HepG2 (cell line): ENCODE data around the gene TLCD3A. TPM values are rescaled to one million over a fixed set of nuclear protein-coding genes. Genes with fewer than 3 reads are reported as not detected.

ENCODE experiments used
- ATAC-seq: fragments of 200-7000 bp; cut with Tn5 transposase; 3 replicates; pipeline ENCODE4 v1.9.1; 2020; ENCODE audit warnings: mild to moderate bottlenecking, moderate library complexity
- BruUV-seq: library from RNA; stranded (reverse); fragments of 400-500 nt; replicated peaks from 2 replicates; lab custom pipeline; 2021; lab: Mats Ljungman, UMichigan
- CTCF ChIA-PET: fragments of 300-600 bp; formaldehyde crosslinking; extraction: SDS; loops from one replicate; lab custom pipeline; 2021; ENCODE audit warnings: low total read pairs, inconsistent platforms, low intra/inter-chr PET ratio; lab: Yijun Ruan, JAX
- POLR2A ChIA-PET: fragments of 350-600 bp; sonication (Branson Sonifier 250); formaldehyde crosslinking; loops from one replicate; lab custom pipeline; 2020; ENCODE audit warnings: antibody characterized with exemption, inconsistent platforms; lab: Yijun Ruan, JAX
- DNase-seq: peaks from one replicate; pipeline ENCODE4 v3.0.0-alpha.2; 2015; ENCODE audit warnings: low spot score
- FAIRE-seq: peaks from 3 replicates; lab custom pipeline; 2011; peaks lifted over from hg19 to GRCh38; lab: Jason Lieb, UNC
- H2AFZ ChIP-seq: one replicate; pipeline ENCODE4 v1.6.1; 2011; ENCODE audit warnings: low read length, inconsistent platforms
- H3K27ac ChIP-seq: fragments of 300-600 bp; 3 replicates; pipeline ENCODE4 v1.8.0; 2011; ENCODE audit warnings: mixed run types, mild to moderate bottlenecking, mixed read lengths, low read length, inconsistent platforms; ENCODE audit not compliant: insufficient read depth; ENCODE audit errors: extremely low read length
- H3K27me3 ChIP-seq, 2 experiments: fragments of 200-600 bp in 1 of 2; 2 replicates in 1 of 2; 3 replicates in 1 of 2; pipeline versions ENCODE4 v1.6.0 to v1.8.0; 2011; ENCODE audit warnings: low read length in 2 of 2, mild to moderate bottlenecking in 2 of 2, moderate library complexity in 2 of 2, inconsistent platforms in 1 of 2; ENCODE audit not compliant: insufficient read depth in 2 of 2, control insufficient read depth in 1 of 2
- H3K36me3 ChIP-seq, 2 experiments: fragments of 200-600 bp in 1 of 2; replicated peaks in 1 of 2; 2 replicates in 1 of 2; 3 replicates in 1 of 2; pipeline versions ENCODE4 v1.5.1 to v1.8.0; 2011; ENCODE audit warnings: low read length in 2 of 2, inconsistent platforms in 1 of 2; ENCODE audit not compliant: insufficient read depth in 2 of 2, control insufficient read depth in 1 of 2
- H3K4me1 ChIP-seq: 2 replicates; pipeline ENCODE4 v1.5.1; 2012; ENCODE audit warnings: low read length, inconsistent platforms; ENCODE audit not compliant: insufficient read depth
- H3K4me2 ChIP-seq: 2 replicates; pipeline ENCODE4 v1.6.0; 2011; ENCODE audit warnings: low read depth, low read length, inconsistent platforms
- H3K4me3 ChIP-seq, 3 experiments: fragments of 200-600 bp in 1 of 3; sonication (generic), shearing (Covaris generic) in 1 of 3; replicated peaks in 1 of 3; 2 replicates each; pipeline ENCODE4 v1.5.1; 2011 to 2016; ENCODE audit warnings: low read length in 3 of 3, inconsistent platforms in 2 of 3, low read depth in 2 of 3, mild to moderate bottlenecking in 2 of 3, control low read depth in 1 of 3, mixed read lengths in 1 of 3; ENCODE audit not compliant: insufficient read depth in 1 of 3
- H3K79me2 ChIP-seq: one replicate; pipeline ENCODE4 v1.6.1; 2011; ENCODE audit warnings: low read length, inconsistent platforms; ENCODE audit not compliant: insufficient read depth
- H3K9ac ChIP-seq: 2 replicates; pipeline ENCODE4 v1.6.0; 2011; ENCODE audit warnings: mild to moderate bottlenecking, low read depth, low read length, inconsistent platforms; ENCODE audit not compliant: insufficient read depth
- H3K9me3 ChIP-seq: 2 replicates; pipeline ENCODE4 v1.5.1; 2012; ENCODE audit warnings: mild to moderate bottlenecking, low read length
- H4K20me1 ChIP-seq: 2 replicates; pipeline ENCODE4 v1.6.0; 2011; ENCODE audit warnings: inconsistent platforms, mild to moderate bottlenecking, low read length, moderate library complexity; ENCODE audit not compliant: insufficient read depth
- GPN1 ChIP-seq: sonication (generic); formaldehyde crosslinking; IDR thresholded peaks from 2 replicates; pipeline ENCODE4 v1.5.1; 2020; ENCODE audit warnings: missing genetic modification reagents, borderline replicate concordance
- HDAC1 ChIP-seq: sonication (generic); formaldehyde crosslinking; IDR thresholded peaks from 2 replicates; pipeline ENCODE4 v1.5.1; 2020; ENCODE audit warnings: mild to moderate bottlenecking, missing genetic modification reagents
- HMG20A ChIP-seq: IDR thresholded peaks from 2 replicates; pipeline ENCODE4 v1.6.1; 2016; ENCODE audit warnings: borderline replicate concordance
- KDM2A ChIP-seq: sonication (generic); formaldehyde crosslinking; IDR thresholded peaks from 2 replicates; pipeline ENCODE4 v1.4.0; 2020; ENCODE audit warnings: low read depth, missing genetic modification reagents, borderline replicate concordance
- KLF15 ChIP-seq: sonication (generic); formaldehyde crosslinking; IDR thresholded peaks from 2 replicates; pipeline ENCODE4 v1.8.1; 2023; ENCODE audit warnings: borderline replicate concordance, mild to moderate bottlenecking, inconsistent platforms, missing genetic modification reagents, mixed read lengths
- NFYB ChIP-seq: sonication (generic); formaldehyde crosslinking; IDR thresholded peaks from 2 replicates; pipeline ENCODE4 v1.4.0; 2020; ENCODE audit warnings: missing genetic modification reagents
- SP2 ChIP-seq: sonication (generic); formaldehyde crosslinking; IDR thresholded peaks from 2 replicates; pipeline ENCODE4 v1.5.1; 2020; ENCODE audit warnings: mild to moderate bottlenecking, missing genetic modification reagents
- U2AF1 ChIP-seq: fragments of 200-400 bp; formaldehyde crosslinking; optimal IDR thresholded peaks from 2 replicates; pipeline ENCODE3; 2017; ENCODE audit warnings: mild to moderate bottlenecking, low read depth, low read length
- ZNF350 ChIP-seq: sonication (generic); formaldehyde crosslinking; IDR thresholded peaks from 2 replicates; pipeline ENCODE4 v1.4.0; 2020; ENCODE audit warnings: mild to moderate bottlenecking, low read depth, missing genetic modification reagents, borderline replicate concordance
- ZNF766 ChIP-seq: sonication (generic); formaldehyde crosslinking; IDR thresholded peaks from 2 replicates; pipeline ENCODE4 v1.5.0; 2020; ENCODE audit warnings: missing genetic modification reagents, borderline replicate concordance
- ZNF839 ChIP-seq: sonication (generic); formaldehyde crosslinking; IDR thresholded peaks from 2 replicates; pipeline ENCODE4 v1.4.0; 2020; ENCODE audit warnings: missing genetic modification reagents, mild to moderate bottlenecking, borderline replicate concordance
- WGBS: methylation state at CpG from one replicate; pipeline ENCODE4 v1.1.6; 2017; ENCODE audit warnings: low lambda C conversion rate; 5-methylcytosine and 5-hydroxymethylcytosine counted together
- in situ Hi-C: cut with HindIII; loops from 2 replicates; pipeline ENCODE4 v1.10.0; 2017; ENCODE audit warnings: low pct_unique_long_range_greater_than_20kb; ENCODE audit not compliant: extremely low pct_ligation_motif_present
- intact Hi-C: fragments of 100-400 bp; cut with micrococcal nuclease; formaldehyde crosslinking; loops from one replicate; pipeline ENCODE4 v1.10.0; 2022; ENCODE audit not compliant: unreplicated experiment
- polyA plus RNA-seq, 8 experiments: library from polyadenylated mRNA; depleted of rRNA in 3 of 8; stranded (reverse) in 7 of 8; unstranded in 1 of 8; fragments of >200 nt; fragmentation: Illumina TruSeq in 4 of 8; extraction: Trizol in 4 of 8; gene quantifications; 2 replicates each; pipeline versions ENCODE4 v1.2.1 to v1.2.3, GENCODE V29; 2011 to 2016; ENCODE audit warnings: low read depth in 4 of 8, missing spikeins in 1 of 8, mixed read lengths in 1 of 8; ENCODE audit not compliant: insufficient read depth in 1 of 8
- total RNA-seq, 5 experiments: library from RNA; depleted of rRNA; stranded (reverse); fragments of >200 nt; fragmentation: Illumina TruSeq; extraction: Trizol; gene quantifications; 2 replicates each; pipeline ENCODE4 v1.2.3, GENCODE V29; 2016; ENCODE audit warnings: low read depth in 1 of 5
- TF ChIP-seq, protein P1 (sequence below): sonication (generic); formaldehyde crosslinking; IDR thresholded peaks from 2 replicates; pipeline ENCODE4 v1.8.0; 2022; ENCODE audit warnings: mild to moderate bottlenecking, missing genetic modification reagents, moderate library complexity
- TF ChIP-seq, protein P2 (sequence below): sonication (generic); formaldehyde crosslinking; IDR thresholded peaks from 2 replicates; pipeline ENCODE4 v1.8.0; 2022; ENCODE audit warnings: missing genetic modification reagents, mild to moderate bottlenecking, moderate library complexity, borderline replicate concordance
- TF ChIP-seq, protein P3 (sequence below): sonication (generic); formaldehyde crosslinking; conservative IDR thresholded peaks from 2 replicates; pipeline ENCODE4 v1.4.0; 2020; ENCODE audit warnings: missing genetic modification reagents

The TLCD3A gene
- total and polyA plus RNA-seq, 2 of the 13 experiments (the other 11 are each of a cell fraction or from before 2014, with no cell fraction given), result 25.2 to 46.6 TPM

DNA sequence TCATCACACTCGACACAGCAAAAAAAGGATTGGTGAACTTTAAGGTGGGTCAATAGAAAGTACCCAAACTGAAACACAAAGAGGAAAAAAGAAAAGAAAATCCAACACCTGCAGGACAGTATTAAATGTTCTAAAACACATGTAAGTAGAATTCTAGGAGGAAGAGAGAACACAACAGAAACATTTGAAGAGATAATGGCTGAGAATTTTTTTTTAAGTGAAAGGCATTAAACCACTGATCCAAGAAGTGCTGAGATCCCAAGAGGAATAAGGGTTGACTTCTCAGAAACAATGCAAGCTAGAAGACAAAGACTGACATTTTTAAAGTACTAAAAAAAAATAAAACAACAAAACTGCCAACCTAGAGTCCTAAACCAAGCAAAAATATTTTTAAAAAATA lies 49.4 kb upstream of the TLCD3A start:
- no peak for TF ChIP-seq KLF15 (CRISPR knock-in tag)
- TF ChIP-seq SP2 (CRISPR knock-in tag), result no peak
- TF ChIP-seq, protein P1, sequence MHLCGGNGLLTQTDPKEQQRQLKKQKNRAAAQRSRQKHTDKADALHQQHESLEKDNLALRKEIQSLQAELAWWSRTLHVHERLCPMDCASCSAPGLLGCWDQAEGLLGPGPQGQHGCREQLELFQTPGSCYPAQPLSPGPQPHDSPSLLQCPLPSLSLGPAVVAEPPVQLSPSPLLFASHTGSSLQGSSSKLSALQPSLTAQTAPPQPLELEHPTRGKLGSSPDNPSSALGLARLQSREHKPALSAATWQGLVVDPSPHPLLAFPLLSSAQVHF (CRISPR knock-in tag), result no peak
- no peak for TF ChIP-seq GPN1
- TF ChIP-seq ZNF350 (CRISPR knock-in tag), result no peak
- TF ChIP-seq HMG20A (CRISPR knock-in tag), result no peak
- TF ChIP-seq, all 625 proteins: peak for 0
- CTCF ChIA-PET, result no interaction called here
- FAIRE-seq, result no peak

DNA sequence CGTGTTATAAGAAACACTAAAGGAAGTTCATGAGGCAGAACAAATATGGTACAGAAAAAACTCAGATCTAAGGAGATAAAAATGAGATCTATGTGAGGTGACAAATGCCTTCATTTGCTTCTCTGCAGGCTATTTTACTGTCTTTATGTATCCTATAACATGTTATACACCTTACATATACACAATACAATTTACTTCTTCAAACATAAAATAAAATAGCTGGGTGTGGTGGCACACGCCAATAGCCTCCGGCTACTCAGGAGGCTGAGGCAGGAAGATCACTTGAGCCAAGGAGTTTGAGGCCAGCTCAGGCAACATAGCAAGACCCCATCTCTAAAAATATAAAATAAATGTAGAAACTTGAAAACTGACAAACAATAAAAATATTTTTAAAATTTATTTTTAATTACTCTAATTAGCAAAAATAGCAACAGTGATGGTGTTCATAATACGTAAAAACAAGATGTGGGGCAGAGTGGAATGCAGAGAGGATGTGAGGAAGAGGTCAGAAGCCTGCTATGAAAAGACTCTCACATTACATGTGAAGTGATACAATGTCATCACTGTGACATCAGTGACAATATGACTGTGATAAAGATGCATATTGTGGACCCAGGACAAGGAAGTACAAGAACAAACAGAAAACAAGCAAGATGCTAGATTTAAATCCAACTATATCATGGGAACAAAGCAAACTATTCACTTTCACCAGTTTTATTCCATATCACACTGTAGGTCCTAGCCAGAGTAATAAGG lies 48.7 kb upstream of the TLCD3A start:
- intact Hi-C loops, result no loop called here
- H4K20me1 ChIP-seq, result no peaks in the 10 kb centered on the region
- peaks cover 2 to 37% of the 10 kb centered on the region in 2 experiments; a peak in 3 of 5 replicates for H3K36me3 ChIP-seq
- 97% methylated on average over 4 of the region's 4 CpGs for WGBS
- TF ChIP-seq, protein P2, sequence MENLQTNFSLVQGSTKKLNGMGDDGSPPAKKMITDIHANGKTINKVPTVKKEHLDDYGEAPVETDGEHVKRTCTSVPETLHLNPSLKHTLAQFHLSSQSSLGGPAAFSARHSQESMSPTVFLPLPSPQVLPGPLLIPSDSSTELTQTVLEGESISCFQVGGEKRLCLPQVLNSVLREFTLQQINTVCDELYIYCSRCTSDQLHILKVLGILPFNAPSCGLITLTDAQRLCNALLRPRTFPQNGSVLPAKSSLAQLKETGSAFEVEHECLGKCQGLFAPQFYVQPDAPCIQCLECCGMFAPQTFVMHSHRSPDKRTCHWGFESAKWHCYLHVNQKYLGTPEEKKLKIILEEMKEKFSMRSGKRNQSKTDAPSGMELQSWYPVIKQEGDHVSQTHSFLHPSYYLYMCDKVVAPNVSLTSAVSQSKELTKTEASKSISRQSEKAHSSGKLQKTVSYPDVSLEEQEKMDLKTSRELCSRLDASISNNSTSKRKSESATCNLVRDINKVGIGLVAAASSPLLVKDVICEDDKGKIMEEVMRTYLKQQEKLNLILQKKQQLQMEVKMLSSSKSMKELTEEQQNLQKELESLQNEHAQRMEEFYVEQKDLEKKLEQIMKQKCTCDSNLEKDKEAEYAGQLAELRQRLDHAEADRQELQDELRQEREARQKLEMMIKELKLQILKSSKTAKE (CRISPR knock-in tag), result no peak
- no peak for TF ChIP-seq NFYB
- TF ChIP-seq U2AF1, result no peak
- TF ChIP-seq HDAC1 (CRISPR knock-in tag), result no peak
- TF ChIP-seq ZNF839 (CRISPR knock-in tag), result no peak
- TF ChIP-seq, protein P3, sequence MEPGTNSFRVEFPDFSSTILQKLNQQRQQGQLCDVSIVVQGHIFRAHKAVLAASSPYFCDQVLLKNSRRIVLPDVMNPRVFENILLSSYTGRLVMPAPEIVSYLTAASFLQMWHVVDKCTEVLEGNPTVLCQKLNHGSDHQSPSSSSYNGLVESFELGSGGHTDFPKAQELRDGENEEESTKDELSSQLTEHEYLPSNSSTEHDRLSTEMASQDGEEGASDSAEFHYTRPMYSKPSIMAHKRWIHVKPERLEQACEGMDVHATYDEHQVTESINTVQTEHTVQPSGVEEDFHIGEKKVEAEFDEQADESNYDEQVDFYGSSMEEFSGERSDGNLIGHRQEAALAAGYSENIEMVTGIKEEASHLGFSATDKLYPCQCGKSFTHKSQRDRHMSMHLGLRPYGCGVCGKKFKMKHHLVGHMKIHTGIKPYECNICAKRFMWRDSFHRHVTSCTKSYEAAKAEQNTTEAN (CRISPR knock-in tag), result no peak
- TF ChIP-seq ZNF766 (CRISPR knock-in tag), result no peak
- no peak for TF ChIP-seq KDM2A
- TF ChIP-seq, all 625 proteins: peak for 0
- no peak for FAIRE-seq
- Histone ChIP-seq H3K27ac (no peak overlapping the region), H3K9ac (no peak overlapping the region), H3K4me1 (peaks cover 2% of the 10 kb centered on the region; the same call in 1 of the 2 replicates), H3K9me3 (no peaks in the 10 kb centered on the region), H3K79me2 (peaks cover 4% of the 10 kb centered on the region), H3K4me3 (no peak overlapping the region), H3K27me3 (no peaks in the 10 kb centered on the region), H3K4me2 (no peak overlapping the region), H2AFZ (no peak overlapping the region)
- ChIA-PET POLR2A (no interaction called here), CTCF (no interaction called here)
- no peak for DNase-seq
- ATAC-seq, result no peak
- in situ Hi-C loops, result no loop called here
- no TSS peak for BruUV-seq

More for the DNA sequence above, 49.4 kb upstream of the TLCD3A start:
- intact Hi-C loops (no loop called here), in situ Hi-C loops (no loop called here)
- no peaks in the 10 kb centered on the region for H3K27me3 ChIP-seq
- POLR2A ChIA-PET, result no interaction called here
- no peaks in the 10 kb centered on the region for H4K20me1 ChIP-seq
- no peak for DNase-seq
- H3K36me3 ChIP-seq, result peaks cover 2 to 34% of the 10 kb centered on the region in 2 experiments; a peak in 3 of 5 replicates
- no peak for ATAC-seq
- H3K9me3 ChIP-seq, result no peaks in the 10 kb centered on the region
- H3K79me2 ChIP-seq, result peaks cover 4% of the 10 kb centered on the region
- BruUV-seq, result no TSS peak
- no peaks in the 10 kb centered on the region for H3K4me1 ChIP-seq
- H3K27ac ChIP-seq, result no peak overlapping the region
- no peak overlapping the region for H2AFZ ChIP-seq
- WGBS, result 97% methylated on average over 1 of the region's 1 CpG
- no peak overlapping the region for H3K4me2 ChIP-seq
- H3K4me3 ChIP-seq, result no peak overlapping the region
- H3K9ac ChIP-seq, result no peak overlapping the region
